SK-N-SH treated with all-trans-retinoic acid at 6 μM for 48 hours (cell line): ENCODE results near the gene LILRB4.

Experiments
- ATAC-seq: fragments of 200-7000 bp; cut with Tn5 transposase; 3 replicates; pipeline ENCODE4 v1.9.1; 2020; ENCODE audit warnings: mild to moderate bottlenecking, moderate library complexity
- ARNTL ChIP-seq: fragments of 450-650 bp; formaldehyde crosslinking; IDR thresholded peaks from 2 replicates; pipeline ENCODE4 v1.5.0; 2020; ENCODE audit warnings: low read depth, mild to moderate bottlenecking, moderate library complexity, borderline replicate concordance
- BACH2 ChIP-seq: fragments of 250-450 bp; sonication (Bioruptor Pico); IDR thresholded peaks from 2 replicates; pipeline ENCODE4 v1.9.0; 2021; ENCODE audit warnings: mild to moderate bottlenecking, borderline replicate concordance
- CSDC2 ChIP-seq: fragments of 250-450 bp; sonication (Bioruptor Pico); IDR thresholded peaks from 2 replicates; pipeline ENCODE4 v1.5.0; 2020; ENCODE audit warnings: mild to moderate bottlenecking, moderate library complexity
- GLIS3 ChIP-seq: fragments of 250-450 bp; sonication (Bioruptor Pico); IDR thresholded peaks from 2 replicates; pipeline ENCODE4 v1.5.0; 2020; ENCODE audit warnings: mild to moderate bottlenecking, moderate library complexity
- ISL1 ChIP-seq: fragments of 250-450 bp; sonication (Bioruptor Pico); IDR thresholded peaks from 2 replicates; pipeline ENCODE4 v2.1.2; 2022; ENCODE audit warnings: mild to moderate bottlenecking, moderate library complexity
- OSR1 ChIP-seq: fragments of 250-450 bp; sonication (Bioruptor Pico); IDR thresholded peaks from 2 replicates; pipeline ENCODE4 v1.8.0; 2022; ENCODE audit warnings: moderate library complexity, mild to moderate bottlenecking, inconsistent platforms
- PPARA ChIP-seq: fragments of 250-450 bp; sonication (Bioruptor Pico); IDR thresholded peaks from 2 replicates; pipeline ENCODE4 v1.5.0; 2020; ENCODE audit warnings: mild to moderate bottlenecking, borderline replicate concordance
- RARB ChIP-seq: fragments of 250-450 bp; sonication (Bioruptor Pico); IDR thresholded peaks from 2 replicates; pipeline ENCODE4 v1.8.0; 2021; ENCODE audit warnings: mild to moderate bottlenecking, moderate library complexity
- SNAI2 ChIP-seq: fragments of 250-450 bp; sonication (Bioruptor Pico); IDR thresholded peaks from 2 replicates; pipeline ENCODE4 v1.5.0; 2020; ENCODE audit warnings: mild to moderate bottlenecking, moderate library complexity
- TCF4 ChIP-seq: fragments of 250-450 bp; sonication (Bioruptor Pico); IDR thresholded peaks from 2 replicates; pipeline ENCODE4 v1.8.0; 2021; ENCODE audit warnings: mild to moderate bottlenecking, moderate library complexity, borderline replicate concordance
- TOX ChIP-seq: fragments of 250-450 bp; sonication (Bioruptor Pico); IDR thresholded peaks from 2 replicates; pipeline ENCODE4 v1.8.0; 2021; ENCODE audit warnings: mild to moderate bottlenecking, moderate library complexity, borderline replicate concordance
- ZC3H10 ChIP-seq: fragments of 250-450 bp; sonication (Bioruptor Pico); IDR thresholded peaks from 2 replicates; pipeline ENCODE4 v1.5.1; 2021; ENCODE audit warnings: mild to moderate bottlenecking, moderate library complexity
- ZFP3 ChIP-seq: fragments of 250-450 bp; sonication (Bioruptor Pico); IDR thresholded peaks from 2 replicates; pipeline ENCODE4 v1.5.0; 2020; ENCODE audit warnings: mild to moderate bottlenecking, moderate library complexity
- ZFP30 ChIP-seq: fragments of 450-650 bp; formaldehyde crosslinking; IDR thresholded peaks from 2 replicates; pipeline ENCODE4 v1.5.0; 2022; ENCODE audit warnings: mild to moderate bottlenecking, moderate library complexity
- ZNF565 ChIP-seq: fragments of 450-650 bp; formaldehyde crosslinking; conservative IDR thresholded peaks from 2 replicates; pipeline ENCODE4 v1.5.0; 2020; ENCODE audit warnings: low read depth, mild to moderate bottlenecking, moderate library complexity
- ZNF70 ChIP-seq: fragments of 450-650 bp; formaldehyde crosslinking; IDR thresholded peaks from 2 replicates; pipeline ENCODE4 v1.5.0; 2020; ENCODE audit warnings: mild to moderate bottlenecking, moderate library complexity
- ZNF8 ChIP-seq: fragments of 450-650 bp; formaldehyde crosslinking; IDR thresholded peaks from 2 replicates; pipeline ENCODE4 v1.5.0; 2020; ENCODE audit warnings: mild to moderate bottlenecking, moderate library complexity
- TF ChIP-seq, protein P1 (sequence below): fragments of 250-450 bp; sonication (Bioruptor Pico); IDR thresholded peaks from 2 replicates; pipeline ENCODE4 v1.8.0; 2021; ENCODE audit warnings: low read depth, mild to moderate bottlenecking, moderate library complexity, borderline replicate concordance
- TF ChIP-seq, protein P2 (sequence below): fragments of 250-450 bp; sonication (Bioruptor Pico); IDR thresholded peaks from 2 replicates; pipeline ENCODE4 v1.5.1; 2021; ENCODE audit warnings: mild to moderate bottlenecking, moderate library complexity
- TF ChIP-seq, protein P3 (sequence below): fragments of 250-450 bp; sonication (Bioruptor Pico); IDR thresholded peaks from 2 replicates; pipeline ENCODE4 v1.8.0; 2020; ENCODE audit warnings: mild to moderate bottlenecking, moderate library complexity, borderline replicate concordance
- TF ChIP-seq, protein P4 (sequence below): fragments of 250-450 bp; sonication (Bioruptor Pico); IDR thresholded peaks from 2 replicates; pipeline ENCODE4 v1.5.0; 2020; ENCODE audit warnings: mild to moderate bottlenecking, moderate library complexity

LILRB4 gene

DNA sequence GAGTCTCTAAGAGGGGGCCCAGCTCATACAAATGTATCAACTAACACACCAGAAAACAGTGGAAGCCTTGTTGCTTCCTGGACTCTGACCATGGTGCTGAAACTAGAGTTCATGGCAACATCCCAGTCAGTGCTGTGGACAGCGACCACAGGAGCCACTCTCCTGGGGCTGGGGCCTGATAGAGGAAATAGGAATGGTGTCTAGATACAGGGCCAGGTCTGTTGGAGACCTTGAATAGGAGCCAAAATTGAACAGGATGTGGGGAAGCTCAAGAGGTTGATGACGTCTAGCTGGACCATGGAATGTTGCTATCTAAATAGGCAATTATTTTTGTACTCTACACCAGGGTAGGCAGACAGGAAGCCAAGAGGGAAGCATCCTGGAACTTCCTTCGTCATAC is 21.7 kb downstream of the LILRB4 start:
- 0 out of 2 replicates have a peak, but pooled peaks have one; percentile 73 for TF ChIP-seq CSDC2
- TF ChIP-seq ZNF8 (CRISPR knock-in tag) = no peak
- ATAC-seq = 0 out of 3 replicates have a peak, but pooled peaks have one; percentile 30

DNA sequence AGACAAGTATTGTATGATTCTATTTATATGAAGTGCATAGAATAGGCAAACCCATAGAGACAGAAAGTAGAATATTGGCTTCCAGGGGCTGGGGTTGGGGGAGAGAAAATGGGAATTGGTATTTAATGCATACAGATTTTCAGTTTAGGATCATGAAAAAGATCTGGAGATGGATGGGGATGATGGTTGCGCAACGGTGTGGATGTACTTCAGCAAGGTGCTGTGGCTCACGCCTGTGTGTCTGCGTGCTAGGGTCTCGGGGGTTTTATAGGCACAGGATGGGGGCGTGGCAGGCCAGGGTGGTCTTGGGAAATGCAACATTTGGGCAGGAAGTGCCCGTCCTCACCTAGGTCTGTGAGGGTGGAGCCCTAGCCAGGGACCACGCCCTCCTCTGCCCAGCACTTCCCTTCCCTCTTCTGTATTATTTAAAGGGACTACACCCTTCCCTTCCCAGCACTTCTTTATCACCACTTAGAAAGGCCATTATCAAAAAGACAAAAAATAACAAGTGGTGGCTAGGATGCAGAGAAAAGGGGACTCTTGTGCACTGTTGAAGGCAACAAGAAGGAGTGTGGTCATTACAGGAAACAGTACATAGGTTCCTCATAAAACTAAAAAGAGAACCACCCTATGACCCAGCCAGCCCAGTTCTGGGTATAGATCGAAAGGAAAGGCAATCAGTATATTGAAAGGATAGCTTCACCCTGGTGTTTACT is 29.0 kb downstream of the LILRB4 start:
- TF ChIP-seq, protein P1, sequence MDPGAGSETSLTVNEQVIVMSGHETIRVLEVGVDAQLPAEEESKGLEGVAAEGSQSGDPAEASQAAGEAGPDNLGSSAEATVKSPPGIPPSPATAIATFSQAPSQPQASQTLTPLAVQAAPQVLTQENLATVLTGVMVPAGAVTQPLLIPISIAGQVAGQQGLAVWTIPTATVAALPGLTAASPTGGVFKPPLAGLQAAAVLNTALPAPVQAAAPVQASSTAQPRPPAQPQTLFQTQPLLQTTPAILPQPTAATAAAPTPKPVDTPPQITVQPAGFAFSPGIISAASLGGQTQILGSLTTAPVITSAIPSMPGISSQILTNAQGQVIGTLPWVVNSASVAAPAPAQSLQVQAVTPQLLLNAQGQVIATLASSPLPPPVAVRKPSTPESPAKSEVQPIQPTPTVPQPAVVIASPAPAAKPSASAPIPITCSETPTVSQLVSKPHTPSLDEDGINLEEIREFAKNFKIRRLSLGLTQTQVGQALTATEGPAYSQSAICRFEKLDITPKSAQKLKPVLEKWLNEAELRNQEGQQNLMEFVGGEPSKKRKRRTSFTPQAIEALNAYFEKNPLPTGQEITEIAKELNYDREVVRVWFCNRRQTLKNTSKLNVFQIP = no peak
- TF ChIP-seq RARB (CRISPR knock-in tag) (no peak), SNAI2 (no peak), ZFP30 (CRISPR knock-in tag) (no peak), OSR1 (CRISPR knock-in tag) (no peak)
- no peak for ATAC-seq

DNA sequence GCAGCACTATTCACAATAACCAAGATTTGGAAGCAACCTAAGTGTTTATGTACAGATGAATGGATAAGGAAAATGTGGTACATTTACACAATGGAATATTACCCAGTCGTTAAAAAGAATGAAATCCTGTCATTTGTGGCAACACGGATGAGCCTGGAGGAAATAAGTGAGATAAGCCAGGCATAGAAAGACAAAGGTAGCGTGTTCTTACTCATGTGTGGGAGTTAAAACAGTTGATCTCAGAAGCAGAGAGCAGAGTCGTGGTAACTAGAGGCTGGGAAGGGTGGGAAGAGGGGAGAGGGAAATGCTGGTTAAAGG is 29.5 kb downstream of the LILRB4 start:
- no peak for ATAC-seq
- TF ChIP-seq ZFP30 (CRISPR knock-in tag) (no peak), ZFP3 (CRISPR knock-in tag) (no peak), TOX (CRISPR knock-in tag) (no peak), GLIS3 (CRISPR knock-in tag) (no peak), ZNF565 (CRISPR knock-in tag) (no peak), OSR1 (CRISPR knock-in tag) (no peak), TCF4 (CRISPR knock-in tag) (no peak), ARNTL (no peak), BACH2 (CRISPR knock-in tag) (no peak), SNAI2 (no peak), RARB (CRISPR knock-in tag) (no peak), ZC3H10 (CRISPR knock-in tag) (no peak), ZNF70 (no peak), ISL1 (CRISPR knock-in tag) (no peak), PPARA (CRISPR knock-in tag) (no peak), CSDC2 (no peak)
- TF ChIP-seq, protein P2, sequence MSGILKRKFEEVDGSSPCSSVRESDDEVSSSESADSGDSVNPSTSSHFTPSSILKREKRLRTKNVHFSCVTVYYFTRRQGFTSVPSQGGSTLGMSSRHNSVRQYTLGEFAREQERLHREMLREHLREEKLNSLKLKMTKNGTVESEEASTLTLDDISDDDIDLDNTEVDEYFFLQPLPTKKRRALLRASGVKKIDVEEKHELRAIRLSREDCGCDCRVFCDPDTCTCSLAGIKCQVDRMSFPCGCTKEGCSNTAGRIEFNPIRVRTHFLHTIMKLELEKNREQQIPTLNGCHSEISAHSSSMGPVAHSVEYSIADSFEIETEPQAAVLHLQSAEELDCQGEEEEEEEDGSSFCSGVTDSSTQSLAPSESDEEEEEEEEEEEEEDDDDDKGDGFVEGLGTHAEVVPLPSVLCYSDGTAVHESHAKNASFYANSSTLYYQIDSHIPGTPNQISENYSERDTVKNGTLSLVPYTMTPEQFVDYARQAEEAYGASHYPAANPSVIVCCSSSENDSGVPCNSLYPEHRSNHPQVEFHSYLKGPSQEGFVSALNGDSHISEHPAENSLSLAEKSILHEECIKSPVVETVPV (CRISPR knock-in tag) = no peak
- TF ChIP-seq, protein P3, sequence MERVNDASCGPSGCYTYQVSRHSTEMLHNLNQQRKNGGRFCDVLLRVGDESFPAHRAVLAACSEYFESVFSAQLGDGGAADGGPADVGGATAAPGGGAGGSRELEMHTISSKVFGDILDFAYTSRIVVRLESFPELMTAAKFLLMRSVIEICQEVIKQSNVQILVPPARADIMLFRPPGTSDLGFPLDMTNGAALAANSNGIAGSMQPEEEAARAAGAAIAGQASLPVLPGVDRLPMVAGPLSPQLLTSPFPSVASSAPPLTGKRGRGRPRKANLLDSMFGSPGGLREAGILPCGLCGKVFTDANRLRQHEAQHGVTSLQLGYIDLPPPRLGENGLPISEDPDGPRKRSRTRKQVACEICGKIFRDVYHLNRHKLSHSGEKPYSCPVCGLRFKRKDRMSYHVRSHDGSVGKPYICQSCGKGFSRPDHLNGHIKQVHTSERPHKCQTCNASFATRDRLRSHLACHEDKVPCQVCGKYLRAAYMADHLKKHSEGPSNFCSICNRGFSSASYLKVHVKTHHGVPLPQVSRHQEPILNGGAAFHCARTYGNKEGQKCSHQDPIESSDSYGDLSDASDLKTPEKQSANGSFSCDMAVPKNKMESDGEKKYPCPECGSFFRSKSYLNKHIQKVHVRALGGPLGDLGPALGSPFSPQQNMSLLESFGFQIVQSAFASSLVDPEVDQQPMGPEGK (CRISPR knock-in tag) = no peak
- TF ChIP-seq, protein P4, sequence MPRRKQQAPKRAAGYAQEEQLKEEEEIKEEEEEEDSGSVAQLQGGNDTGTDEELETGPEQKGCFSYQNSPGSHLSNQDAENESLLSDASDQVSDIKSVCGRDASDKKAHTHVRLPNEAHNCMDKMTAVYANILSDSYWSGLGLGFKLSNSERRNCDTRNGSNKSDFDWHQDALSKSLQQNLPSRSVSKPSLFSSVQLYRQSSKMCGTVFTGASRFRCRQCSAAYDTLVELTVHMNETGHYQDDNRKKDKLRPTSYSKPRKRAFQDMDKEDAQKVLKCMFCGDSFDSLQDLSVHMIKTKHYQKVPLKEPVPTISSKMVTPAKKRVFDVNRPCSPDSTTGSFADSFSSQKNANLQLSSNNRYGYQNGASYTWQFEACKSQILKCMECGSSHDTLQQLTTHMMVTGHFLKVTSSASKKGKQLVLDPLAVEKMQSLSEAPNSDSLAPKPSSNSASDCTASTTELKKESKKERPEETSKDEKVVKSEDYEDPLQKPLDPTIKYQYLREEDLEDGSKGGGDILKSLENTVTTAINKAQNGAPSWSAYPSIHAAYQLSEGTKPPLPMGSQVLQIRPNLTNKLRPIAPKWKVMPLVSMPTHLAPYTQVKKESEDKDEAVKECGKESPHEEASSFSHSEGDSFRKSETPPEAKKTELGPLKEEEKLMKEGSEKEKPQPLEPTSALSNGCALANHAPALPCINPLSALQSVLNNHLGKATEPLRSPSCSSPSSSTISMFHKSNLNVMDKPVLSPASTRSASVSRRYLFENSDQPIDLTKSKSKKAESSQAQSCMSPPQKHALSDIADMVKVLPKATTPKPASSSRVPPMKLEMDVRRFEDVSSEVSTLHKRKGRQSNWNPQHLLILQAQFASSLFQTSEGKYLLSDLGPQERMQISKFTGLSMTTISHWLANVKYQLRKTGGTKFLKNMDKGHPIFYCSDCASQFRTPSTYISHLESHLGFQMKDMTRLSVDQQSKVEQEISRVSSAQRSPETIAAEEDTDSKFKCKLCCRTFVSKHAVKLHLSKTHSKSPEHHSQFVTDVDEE (CRISPR knock-in tag) = no peak
- TF ChIP-seq, protein P1 = no peak
